Large intestine (tissue), 12 donors: ENCODE measurements around the gene LARP1B. TPM values are rescaled to one million over a fixed set of nuclear protein-coding genes. Genes with fewer than 3 reads are reported as not detected.
"Not testable (repeated sequence)": the region's sequence is repeated elsewhere in the genome, so short reads cannot be mapped to it uniquely, and the experiment has no call there.

Source experiments
- DNase-seq, 2 donors: peaks; one replicate each; pipeline versions ENCODE4 v3.0.0 to v3.0.0-alpha.2; 2013
- H3K27ac ChIP-seq: one replicate; pipeline ENCODE4 v1.5.1; 2013; ENCODE audit warnings: low read length
- H3K27me3 ChIP-seq: 2 replicates; pipeline ENCODE4 v1.6.1; 2013; ENCODE audit warnings: low read length; ENCODE audit not compliant: control insufficient read depth, insufficient read depth
- H3K36me3 ChIP-seq: 2 replicates; pipeline ENCODE4 v1.6.1; 2013; ENCODE audit warnings: low read length; ENCODE audit not compliant: control insufficient read depth, insufficient read depth
- H3K4me1 ChIP-seq: one replicate; pipeline ENCODE4 v1.6.1; 2013; ENCODE audit warnings: low read length; ENCODE audit not compliant: control insufficient read depth, insufficient read depth
- H3K4me3 ChIP-seq: one replicate; pipeline ENCODE4 v1.5.1; 2013; ENCODE audit warnings: low read length
- H3K9me3 ChIP-seq: one replicate; pipeline ENCODE4 v1.6.1; 2013; ENCODE audit warnings: mild to moderate bottlenecking, low read depth, low read length, moderate library complexity; ENCODE audit not compliant: control insufficient read depth
- WGBS: methylation state at CpG from one replicate; pipeline ENCODE4 v1.1.5; 2013; ENCODE audit warnings: low lambda C conversion rate; ENCODE audit not compliant: insufficient coverage; 5-methylcytosine and 5-hydroxymethylcytosine counted together
- long read RNA-seq, 11 donors: transcript quantifications; one replicate each; lab custom pipeline, GENCODE V29; 2026
- polyA plus RNA-seq: library from polyadenylated mRNA; unstranded; fragments of 120-200 nt; gene quantifications from one replicate; pipeline ENCODE4 v1.2.1, GENCODE V29; 2013

LARP1B gene
- 26.0 TPM for polyA plus RNA-seq
- long read RNA-seq, donor 1, partial matches to known transcripts, result 0 of 1 reads
- long read RNA-seq, donor 1, other reads (novel, unspliced or antisense), result 0 of 1 reads
- long read RNA-seq, donor 2, result 0 reads
- long read RNA-seq, donor 3, partial matches to known transcripts, result 30 of 195 reads
- long read RNA-seq, donor 3, other reads (novel, unspliced or antisense), result 165 of 195 reads
- long read RNA-seq, donor 4, result 0 reads
- long read RNA-seq, donor 5, result 0 reads
- long read RNA-seq, donor 6, partial matches to known transcripts, result 0 of 2 reads
- long read RNA-seq, donor 6, other reads (novel, unspliced or antisense), result 0 of 2 reads
- long read RNA-seq, donor 7, partial matches to known transcripts, result 0 of 1 reads
- long read RNA-seq, donor 7, other reads (novel, unspliced or antisense), result 0 of 1 reads
- long read RNA-seq, donor 8, result 0 reads
- long read RNA-seq, donor 9, partial matches to known transcripts, result 0 of 2 reads
- long read RNA-seq, donor 9, other reads (novel, unspliced or antisense), result 0 of 2 reads
- long read RNA-seq, donor 10, partial matches to known transcripts, result 0 of 4 reads
- long read RNA-seq, donor 10, other reads (novel, unspliced or antisense), result 0 of 4 reads
- long read RNA-seq, donor 11, partial matches to known transcripts, result 0 of 1 reads
- long read RNA-seq, donor 11, other reads (novel, unspliced or antisense), result 0 of 1 reads

DNA sequence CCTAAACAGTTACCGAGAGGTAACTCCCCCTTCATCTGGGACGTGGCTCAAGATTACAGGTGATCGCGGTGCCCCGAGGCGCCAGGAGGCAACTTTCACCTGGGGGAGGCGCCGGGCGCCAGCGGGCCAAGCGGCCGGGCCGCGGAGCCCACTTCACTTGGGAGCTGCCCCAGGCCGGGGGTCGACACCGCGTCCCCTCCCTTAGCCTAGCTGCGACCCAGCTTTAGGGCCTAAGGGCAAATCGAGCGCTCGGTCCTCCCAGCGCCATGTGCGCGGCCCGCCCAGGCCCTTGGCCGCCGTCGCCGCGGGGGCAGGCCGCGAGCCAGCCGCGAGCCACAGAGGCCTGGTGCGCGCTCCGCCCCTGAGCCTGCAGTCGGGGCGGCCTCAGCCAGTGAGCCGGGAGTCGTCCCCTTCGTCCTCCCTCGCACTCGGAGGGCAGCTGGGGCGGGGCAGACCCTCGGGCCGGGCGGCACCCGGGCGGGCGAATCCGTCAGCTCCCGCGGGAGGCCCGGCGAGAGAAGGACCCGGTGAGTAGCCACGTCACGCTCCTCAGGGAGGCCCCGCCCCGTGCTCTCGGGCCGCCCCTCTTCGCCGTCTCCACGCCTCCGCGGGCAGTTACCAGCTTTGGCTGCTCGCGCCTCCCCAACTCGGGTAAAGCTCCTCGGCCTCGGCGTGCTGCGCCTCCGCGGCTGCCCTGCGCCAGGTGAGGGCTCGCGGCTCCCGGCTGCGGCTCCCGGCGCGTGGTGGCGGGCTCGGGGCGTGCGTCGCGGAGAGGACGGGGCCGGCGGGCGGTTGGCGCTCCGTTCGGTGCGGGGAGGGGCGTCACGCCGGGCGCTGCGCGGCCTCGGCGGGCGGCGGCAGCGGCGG lies at the start of gene LARP1B:
LARP1B (plus strand) TSS at position 614 of the 867 bp plus-strand sequence. CDS start 13,640 bp downstream, outside the sequence.
- Histone ChIP-seq H3K27ac (peak within 1 kb of the TSS; percentile 96), H3K4me1 (peaks cover 5% of the 10 kb centered on the region), H3K27me3 (no peaks in the 10 kb centered on the region), H3K36me3 (no peaks in the 10 kb centered on the region), H3K4me3 (peak within 1 kb of the TSS; percentile 86), H3K9me3 (no peaks in the 10 kb centered on the region)
- no CpG with 5 or more reads among the region's 112 CpGs for WGBS
- peak; percentile 96 to 98 for DNase-seq

DNA sequence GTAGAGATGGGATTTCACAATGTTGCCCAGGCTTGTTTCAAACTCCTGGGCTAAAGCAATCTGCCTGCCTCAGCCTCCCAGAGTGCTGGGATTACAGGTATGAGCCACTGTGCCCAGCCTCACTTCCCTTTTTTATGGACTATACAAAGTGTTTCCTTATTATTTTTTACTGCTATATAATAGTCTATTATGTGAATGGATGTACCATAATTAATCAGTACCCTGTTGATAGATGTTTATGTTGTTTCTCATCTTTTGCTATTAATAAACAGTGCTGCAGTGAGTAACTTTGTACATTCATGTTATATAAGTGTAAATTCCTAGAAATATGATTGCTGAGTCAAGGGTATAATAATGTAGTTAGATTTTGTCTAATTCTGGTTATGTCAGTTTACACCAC lies 35.8 kb upstream of the LARP1B start:
- Histone ChIP-seq H3K9me3 (no peaks in the 10 kb centered on the region), H3K36me3 (peaks cover 48% of the 10 kb centered on the region), H3K27me3 (no peaks in the 10 kb centered on the region), H3K4me3 (no peak overlapping the region), H3K27ac (no peak overlapping the region), H3K4me1 (no peaks in the 10 kb centered on the region)
- no peak for DNase-seq

DNA sequence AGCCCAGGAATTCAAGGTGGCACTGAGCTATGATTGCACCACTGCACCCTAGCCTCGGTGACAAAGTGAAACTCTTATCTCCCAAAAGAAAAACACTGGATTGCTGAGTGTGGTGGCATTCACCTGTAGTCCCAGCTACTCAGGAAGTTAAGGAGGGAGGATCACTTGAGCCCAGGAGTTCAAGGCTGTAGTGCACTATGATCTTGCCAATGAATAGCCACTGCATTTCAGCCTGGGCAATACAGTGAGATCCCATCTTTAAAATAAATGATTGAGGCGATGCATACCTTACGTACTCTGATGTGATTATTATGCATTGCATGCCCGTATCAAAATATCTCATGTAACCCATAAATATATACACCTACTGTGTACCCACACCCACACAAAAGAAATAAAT lies 31.2 kb upstream of the LARP1B start:
- Histone ChIP-seq H3K36me3 (peaks cover 28% of the 10 kb centered on the region), H3K4me1 (no peaks in the 10 kb centered on the region), H3K27ac (no peak overlapping the region), H3K27me3 (no peaks in the 10 kb centered on the region), H3K4me3 (no peak overlapping the region), H3K9me3 (no peaks in the 10 kb centered on the region)
- DNase-seq, result no peak
- WGBS, result no CpG with 5 or more reads among the region's 4 CpGs

DNA sequence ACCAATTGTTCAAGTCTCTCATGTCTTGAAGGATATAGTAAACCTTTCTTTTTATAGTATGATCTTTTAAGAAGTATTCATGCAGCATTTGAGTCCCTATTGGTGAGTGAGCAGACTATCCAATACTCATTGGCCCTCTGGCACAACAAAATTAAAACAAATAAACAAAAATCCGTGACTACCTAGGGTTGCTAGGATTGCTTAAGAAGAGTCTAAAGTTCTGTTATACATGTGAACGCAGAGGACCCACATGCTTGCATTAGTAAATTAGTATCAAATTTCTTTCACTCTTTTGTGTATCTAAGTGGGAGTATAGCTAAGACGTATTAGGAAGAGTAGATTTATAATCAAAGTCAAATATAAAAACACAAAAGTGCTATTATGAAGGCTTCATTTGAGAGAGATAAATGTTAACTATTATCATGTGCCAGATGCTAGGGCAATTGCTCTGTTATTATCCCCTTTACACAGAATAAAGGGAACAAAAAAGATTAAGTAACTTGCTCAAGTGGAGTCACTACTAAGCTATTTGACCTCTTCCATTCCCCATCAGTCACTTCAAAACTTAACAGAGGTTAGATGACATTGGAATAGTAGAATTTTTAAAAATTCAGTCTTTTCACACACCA lies 29.2 kb upstream of the LARP1B start:
- peak; percentile 10 to 46 for DNase-seq
- Histone ChIP-seq H3K27me3 (no peaks in the 10 kb centered on the region), H3K36me3 (peaks cover 21% of the 10 kb centered on the region), H3K4me1 (no peaks in the 10 kb centered on the region), H3K27ac (no peak overlapping the region), H3K9me3 (no peaks in the 10 kb centered on the region), H3K4me3 (no peak overlapping the region)
- WGBS, result 20% methylated on average over 2 of the region's 3 CpGs

DNA sequence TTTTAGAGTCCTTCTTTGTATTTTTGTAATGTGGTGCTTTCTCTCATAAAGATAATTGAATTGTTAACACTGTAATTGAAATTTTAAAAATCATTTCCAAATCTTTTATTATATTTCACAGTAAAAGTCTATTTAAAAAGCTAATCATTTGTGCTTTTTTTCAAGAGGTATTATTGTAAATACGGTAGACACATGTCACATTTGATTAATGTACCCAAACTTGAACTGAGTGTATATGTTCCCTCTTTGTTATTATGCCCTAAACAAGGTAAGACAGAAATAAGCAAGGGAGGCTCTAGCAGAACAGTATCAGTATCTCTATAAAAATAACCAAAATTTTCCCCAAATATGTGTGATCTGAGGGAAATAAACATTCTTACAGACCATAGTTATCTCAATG lies 21.5 kb upstream of the LARP1B start:
- Histone ChIP-seq H3K4me1 (no peaks in the 10 kb centered on the region), H3K27ac (no peak overlapping the region), H3K27me3 (no peaks in the 10 kb centered on the region), H3K4me3 (no peak overlapping the region), H3K36me3 (no peaks in the 10 kb centered on the region), H3K9me3 (no peaks in the 10 kb centered on the region)
- DNase-seq, result no peak
- no CpG with 5 or more reads among the region's 1 CpG for WGBS

DNA sequence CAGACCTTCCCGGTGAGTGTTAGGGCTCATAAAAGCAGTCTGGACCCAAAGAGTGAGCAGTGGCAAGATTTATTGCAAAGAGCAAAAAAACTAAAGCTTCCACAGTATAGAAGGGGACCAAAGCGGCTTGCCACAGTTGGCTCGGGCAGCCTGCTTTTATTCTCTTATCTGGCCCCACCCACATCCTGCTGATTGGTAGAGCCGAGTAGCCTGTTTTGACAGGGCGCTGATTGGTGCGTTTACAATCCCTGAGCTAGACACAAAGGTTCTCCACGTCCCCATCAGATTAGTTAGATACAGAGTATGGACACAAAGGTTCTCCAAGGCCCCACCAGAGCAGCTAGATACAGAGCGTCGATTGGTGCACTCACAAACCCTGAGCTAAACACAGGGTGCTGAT lies 14.1 kb upstream of the LARP1B start:
- not testable (repeated sequence) for H3K9me3 ChIP-seq, H3K27ac ChIP-seq, H3K36me3 ChIP-seq, DNase-seq, H3K4me3 ChIP-seq, H3K27me3 ChIP-seq, H3K4me1 ChIP-seq
- no CpG with 5 or more reads among the region's 9 CpGs for WGBS

DNA sequence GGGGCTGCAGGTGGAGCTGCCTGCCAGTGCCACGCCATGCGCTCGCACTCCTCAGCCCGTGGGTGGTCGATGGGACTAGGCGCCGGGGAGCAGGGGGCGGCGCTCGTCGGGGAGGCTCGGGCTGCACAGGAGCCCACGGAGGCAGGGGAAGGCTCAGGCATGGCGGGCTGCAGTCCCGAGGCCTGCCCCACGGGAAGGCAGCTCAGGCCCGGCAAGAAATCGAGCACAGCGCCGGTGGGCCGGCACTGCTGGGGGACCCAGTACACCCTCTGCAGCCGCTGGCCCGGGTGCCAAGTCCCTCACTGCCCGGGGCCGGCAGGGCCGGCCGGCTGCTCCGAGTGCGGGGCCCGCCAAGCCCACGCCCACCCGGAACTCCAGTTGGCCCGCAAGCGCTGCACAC lies 13.6 kb upstream of the LARP1B start:
- H3K27me3 ChIP-seq, DNase-seq, H3K36me3 ChIP-seq, H3K27ac ChIP-seq, H3K4me1 ChIP-seq, H3K4me3 ChIP-seq, H3K9me3 ChIP-seq: not testable (repeated sequence)
- WGBS, result no CpG with 5 or more reads among the region's 34 CpGs

DNA sequence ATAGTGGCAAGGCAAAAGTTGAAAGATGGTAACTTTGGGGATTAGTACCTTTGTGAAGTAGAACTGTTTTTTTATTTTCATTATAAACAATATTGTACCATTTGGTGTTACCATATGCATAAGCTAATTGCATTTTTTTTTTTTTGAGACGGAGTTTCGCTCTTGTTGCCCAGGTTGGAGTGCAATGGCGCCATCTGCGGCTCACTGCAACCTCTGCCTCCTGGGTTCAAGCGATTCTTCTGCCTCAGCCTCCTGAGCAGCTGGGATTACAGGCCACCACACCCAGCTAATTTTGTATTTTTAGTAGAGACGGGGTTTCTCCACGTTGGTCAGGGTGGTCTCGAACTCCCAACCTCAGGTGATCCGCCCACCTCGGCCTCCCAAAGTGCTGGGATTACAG lies 9.9 kb upstream of the LARP1B start:
- H3K4me1 ChIP-seq, H3K36me3 ChIP-seq, H3K4me3 ChIP-seq, H3K27me3 ChIP-seq, H3K27ac ChIP-seq, DNase-seq, H3K9me3 ChIP-seq: not testable (repeated sequence)
- 75% methylated on average over 2 of the region's 10 CpGs for WGBS

DNA sequence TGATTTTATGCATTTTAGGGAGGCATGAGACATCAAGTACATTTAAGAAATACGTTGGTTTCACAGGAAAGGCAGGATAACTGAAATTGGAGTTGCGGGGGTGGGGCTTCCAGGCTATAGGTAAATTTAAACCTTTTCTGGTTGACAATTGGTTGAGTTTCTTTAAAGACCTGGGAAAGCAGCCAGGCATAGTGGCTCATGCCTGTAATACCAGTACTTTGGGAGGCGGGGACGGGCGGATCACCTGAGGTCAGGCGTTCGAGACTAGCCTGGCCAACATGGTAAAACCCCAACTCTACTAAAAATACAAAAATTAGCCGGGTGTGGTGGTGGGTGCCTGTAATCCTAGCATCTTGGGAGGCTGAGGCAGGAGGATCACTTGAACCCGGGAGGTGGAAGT lies 6.2 kb upstream of the LARP1B start:
- H3K4me1 ChIP-seq, H3K9me3 ChIP-seq, H3K27ac ChIP-seq, H3K36me3 ChIP-seq, H3K4me3 ChIP-seq, DNase-seq, H3K27me3 ChIP-seq: not testable (repeated sequence)
- WGBS, result no CpG with 5 or more reads among the region's 9 CpGs
